HG02759 (cell line): ENCODE measurements around the gene FSD2.
A peak's percentile ranks its signal among the peaks of the same experiment; 100 is the strongest.
"Not testable (repeated sequence)": the region's sequence is repeated elsewhere in the genome, so short reads cannot be mapped to it uniquely, and the experiment has no call there.

Source experiments
- ATAC-seq: cut with Tn5 transposase; IDR thresholded peaks from one replicate; pipeline ENCODE4 v1.9.1; 2021; ENCODE audit warnings: mild to moderate bottlenecking, moderate library complexity; ENCODE audit not compliant: unreplicated experiment

The FSD2 gene

DNA sequence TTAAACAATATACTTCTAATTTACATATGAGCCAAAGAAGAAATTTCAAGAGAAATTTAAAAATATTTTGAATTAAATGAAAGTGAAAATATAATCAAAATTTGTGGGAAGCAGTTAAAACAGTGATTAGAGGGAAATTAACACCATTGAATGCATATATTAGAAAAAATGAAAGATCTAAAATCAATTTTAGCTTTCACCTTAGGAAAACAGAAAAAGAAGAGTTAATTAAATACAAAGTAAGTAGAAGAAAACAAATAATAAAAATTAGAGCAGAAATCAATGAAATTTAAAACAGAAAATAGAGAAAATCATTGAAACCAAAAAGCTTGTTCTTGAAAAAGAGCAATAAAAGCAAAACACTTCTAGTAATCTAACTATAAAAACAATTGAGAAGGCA, 57.6 kb downstream of the FSD2 start:
- ATAC-seq: no peak

DNA sequence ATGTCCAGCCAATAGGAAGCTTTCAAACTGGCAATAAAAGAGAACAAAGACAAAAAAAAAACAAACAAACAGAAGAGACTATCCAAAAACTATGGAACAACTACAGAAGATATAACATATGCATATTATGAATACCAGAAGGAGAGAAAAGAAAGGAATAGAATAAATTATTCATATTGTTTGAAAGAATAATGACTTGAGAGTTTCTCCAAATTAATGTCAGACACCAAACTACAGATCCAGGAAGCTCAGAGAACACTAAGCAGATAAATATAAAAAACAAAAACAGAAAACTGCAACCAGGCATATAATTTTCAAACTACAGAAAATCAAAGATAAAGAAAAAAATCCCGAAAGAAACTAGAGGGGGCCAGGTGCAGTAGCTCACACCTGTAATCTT, 62.1 kb downstream of the FSD2 start:
- ATAC-seq: no peak

DNA sequence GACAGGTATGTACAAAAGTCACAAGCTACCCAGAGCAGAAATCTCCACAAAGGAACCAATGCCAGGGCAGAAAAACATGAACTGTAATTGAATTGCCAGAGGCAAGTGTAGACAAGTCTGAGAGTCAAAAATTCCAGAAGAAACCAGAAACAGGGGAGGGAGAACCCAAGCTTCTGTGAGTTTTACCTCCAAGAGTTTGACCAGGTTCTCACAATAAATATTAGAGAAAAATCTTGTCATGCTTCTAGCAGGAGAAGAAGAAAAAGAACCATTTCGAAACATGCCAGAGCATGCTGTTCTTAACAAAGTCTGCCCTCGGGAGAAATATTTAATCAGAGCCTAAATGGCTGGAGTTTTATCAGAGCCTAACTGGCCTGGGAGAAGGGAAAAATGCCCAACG, 63.7 kb downstream of the FSD2 start:
- ATAC-seq: no peak

DNA sequence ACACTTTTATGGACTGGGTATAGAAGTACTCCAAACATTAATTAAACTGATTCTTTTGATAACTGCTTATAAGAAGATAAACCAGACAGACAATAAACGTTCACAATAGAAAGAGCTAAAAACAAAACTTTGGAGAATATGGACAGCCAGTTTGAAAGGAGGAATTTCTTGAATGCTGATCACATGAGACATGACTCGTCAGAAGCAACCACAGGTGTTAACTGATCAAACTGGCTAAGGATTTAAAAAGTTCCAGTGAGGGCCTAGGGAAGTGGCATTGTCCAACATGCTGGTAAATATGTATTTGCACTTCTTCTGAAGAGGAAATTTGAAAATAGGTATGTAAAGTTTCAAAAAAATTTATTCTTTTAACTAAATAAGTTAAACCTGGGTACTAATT, 66.8 kb downstream of the FSD2 start:
- no peak for ATAC-seq

DNA sequence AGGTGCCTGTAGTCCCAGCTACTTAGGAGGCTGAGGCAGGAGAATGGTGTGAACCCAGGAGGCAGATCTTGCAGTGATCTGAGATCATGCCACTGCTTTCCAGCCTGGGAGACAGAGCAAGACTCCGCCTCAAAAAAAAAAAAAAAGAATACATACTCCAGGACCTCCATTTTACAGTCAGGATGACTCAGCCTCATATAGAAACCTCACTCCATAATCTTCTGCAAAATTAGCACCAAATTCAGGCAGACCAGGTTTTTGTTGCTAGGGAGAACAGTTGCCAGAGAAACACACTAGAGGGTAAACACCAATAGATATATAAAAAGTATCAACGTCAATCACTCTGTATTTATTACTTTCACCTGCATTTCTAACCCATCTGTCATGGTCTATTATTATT, 67.9 kb downstream of the FSD2 start:
- no peak for ATAC-seq

DNA sequence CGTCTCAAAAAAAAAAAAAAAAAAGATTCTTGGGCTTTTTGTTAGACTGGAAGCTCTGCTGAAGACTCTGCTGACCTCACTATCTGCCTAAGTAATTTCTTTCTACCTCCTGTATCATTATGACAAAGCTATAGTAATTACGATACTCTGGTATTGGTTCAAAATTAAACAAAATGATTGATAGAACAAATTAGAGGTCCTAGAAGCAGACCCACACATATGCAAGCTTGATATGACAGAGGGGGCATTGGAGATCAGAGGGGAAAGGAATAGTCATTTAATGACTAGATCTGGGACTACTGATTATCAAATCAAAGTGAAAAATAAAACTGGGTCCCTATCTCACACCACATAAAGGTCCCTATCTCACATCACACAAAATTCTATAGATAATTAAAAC, 74.3 kb downstream of the FSD2 start:
- no peak for ATAC-seq

DNA sequence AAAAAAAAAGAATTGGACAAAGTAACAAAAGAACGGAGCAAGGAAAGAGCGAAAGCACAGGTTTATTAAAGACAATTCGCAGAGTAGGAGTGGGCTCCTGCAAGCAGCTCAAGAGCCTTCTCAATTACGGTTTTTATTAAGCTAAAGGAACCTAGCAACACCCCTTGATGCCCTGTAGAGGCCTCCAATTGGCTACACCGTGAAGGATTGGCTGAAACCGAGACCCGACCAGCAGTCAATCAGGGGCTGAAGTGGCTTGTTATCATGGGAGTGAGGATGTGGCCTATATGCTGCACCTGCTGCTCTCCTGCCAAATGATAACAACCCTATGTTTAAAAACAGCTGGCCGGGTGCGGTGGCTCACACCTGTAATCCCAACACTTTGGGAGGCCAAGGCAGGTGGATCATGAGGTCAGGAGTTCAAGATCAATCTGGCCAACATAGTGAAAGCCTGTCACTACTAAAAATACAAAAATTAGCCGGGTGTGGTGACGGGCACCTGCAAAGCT, 75.8 kb downstream of the FSD2 start:
- ATAC-seq: no peak

DNA sequence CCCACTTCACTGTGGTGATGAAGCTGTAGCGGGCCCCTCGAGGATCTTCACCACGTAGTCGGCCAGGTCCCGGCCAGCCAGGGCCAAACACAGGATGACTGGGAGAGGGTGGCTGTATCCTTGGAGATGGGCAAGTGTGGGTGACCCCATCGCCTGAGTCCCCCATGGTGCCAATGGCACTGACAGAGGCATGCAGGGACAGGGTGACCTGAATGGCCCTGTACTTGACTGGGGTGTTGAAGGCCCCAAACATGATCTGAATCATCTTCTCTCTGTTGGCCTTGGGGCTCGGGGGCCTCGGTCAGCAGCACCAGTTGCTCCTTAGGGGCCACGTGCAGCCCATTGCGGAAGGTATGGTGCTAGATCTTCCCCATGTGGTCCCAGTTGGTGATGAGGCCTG, 79.1 kb downstream of the FSD2 start:
- ATAC-seq: no peak

DNA sequence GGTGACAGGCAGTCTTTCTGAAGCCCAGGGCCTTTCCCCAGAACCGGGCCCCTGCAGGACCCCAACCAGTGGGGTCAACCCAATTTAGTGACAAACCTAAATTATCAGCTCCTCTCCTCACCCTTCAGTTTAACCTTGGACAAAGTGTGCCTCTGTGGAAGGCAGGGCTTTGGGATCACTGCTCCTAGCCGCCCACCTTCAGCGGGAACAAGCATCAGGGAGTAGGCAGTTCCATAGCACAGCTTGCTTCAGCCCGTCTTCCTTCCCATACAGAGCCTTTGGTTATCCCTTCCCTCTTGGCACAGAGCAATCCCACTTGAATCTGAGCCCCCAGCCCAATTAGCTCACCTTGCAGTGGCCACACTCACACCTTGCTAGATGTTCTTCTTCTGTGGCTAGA, 90.9 kb downstream of the FSD2 start:
- no peak for ATAC-seq

DNA sequence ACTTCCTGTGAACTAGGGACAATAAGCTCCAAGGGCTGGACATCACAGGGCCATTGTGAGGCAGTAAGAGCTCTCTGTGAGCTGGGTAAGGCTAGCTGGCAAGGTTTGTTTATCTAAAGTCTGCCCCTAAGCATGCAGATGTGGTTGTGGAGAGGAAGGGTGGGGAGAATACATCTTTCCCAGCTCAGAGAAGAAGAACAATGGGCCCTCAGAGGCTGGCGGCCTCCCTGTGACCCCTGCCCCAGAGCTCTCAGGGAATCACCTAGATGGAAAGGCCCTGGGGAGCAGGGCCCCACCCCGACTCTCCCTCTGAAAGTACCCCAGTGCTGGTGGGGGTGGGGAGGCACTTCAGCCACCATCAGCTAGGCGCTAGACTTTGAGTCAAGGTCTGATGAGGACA, 91.9 kb downstream of the FSD2 start:
- ATAC-seq: no peak

DNA sequence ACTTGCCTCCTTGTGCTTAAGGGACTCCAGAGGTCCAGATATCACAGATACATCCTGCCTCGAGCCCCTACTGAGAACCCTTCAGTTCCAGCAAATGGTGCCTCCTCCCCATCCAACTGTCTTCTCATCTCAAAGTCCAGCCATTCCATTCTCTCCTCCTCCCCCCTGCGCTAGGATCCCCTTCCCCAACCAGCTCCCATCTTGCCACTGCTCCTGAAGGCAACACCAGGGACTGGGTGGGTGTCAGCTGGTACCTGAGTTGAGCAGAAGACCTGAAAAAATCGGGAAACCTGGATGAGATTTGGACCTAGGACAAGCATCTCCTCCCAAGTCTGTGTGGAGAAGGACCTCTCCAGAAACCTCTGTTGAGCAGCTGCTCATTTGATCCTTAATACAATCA, 93.8 kb downstream of the FSD2 start:
- ATAC-seq: no peak

DNA sequence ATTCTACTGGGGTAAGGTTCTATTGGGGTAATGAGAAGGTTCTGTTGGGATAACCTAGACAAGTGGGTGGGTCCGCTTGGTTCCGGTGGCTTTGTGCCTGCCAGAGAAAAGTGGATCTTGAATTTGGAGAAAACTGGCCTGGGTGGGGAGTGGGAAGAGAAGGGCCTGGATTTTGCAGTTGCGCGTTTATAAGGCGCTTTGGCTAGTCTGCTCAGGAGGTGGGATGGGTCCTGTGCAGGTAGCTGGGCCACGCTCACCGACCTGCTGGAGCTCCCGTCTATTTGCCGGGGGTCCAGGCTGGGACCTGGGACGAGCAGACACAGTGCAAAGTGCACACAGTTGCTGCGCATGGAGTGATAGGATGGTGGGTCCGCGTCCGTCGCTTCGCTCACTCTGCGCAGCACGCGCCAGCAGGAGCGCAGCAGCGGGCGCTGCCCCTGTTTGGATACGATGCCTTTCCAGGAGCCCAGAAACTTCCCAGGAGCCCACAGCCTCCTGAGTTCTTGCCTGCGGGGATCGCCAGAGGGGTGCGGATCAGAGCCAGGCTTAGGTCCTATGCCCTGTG, 94.9 kb downstream of the FSD2 start:
- no peak for ATAC-seq

DNA sequence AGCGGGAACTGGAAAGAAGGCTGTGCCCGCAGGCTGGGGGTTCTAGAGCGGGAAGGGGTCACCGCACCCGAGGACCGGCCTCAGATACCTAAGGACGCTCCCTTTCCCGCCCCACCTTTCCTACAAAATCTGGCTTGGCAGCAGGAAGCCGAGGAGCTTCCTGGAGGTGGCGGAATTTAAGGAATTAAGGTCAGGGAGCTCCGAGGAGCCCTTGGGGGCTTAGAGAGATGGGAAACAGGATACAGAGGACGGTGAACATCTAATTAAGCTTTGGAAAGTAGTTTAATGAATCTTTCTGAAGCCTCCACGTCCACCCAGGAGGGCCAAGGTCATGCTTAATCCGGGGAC, 95.7 kb downstream of the FSD2 start:
- ATAC-seq: no peak

DNA sequence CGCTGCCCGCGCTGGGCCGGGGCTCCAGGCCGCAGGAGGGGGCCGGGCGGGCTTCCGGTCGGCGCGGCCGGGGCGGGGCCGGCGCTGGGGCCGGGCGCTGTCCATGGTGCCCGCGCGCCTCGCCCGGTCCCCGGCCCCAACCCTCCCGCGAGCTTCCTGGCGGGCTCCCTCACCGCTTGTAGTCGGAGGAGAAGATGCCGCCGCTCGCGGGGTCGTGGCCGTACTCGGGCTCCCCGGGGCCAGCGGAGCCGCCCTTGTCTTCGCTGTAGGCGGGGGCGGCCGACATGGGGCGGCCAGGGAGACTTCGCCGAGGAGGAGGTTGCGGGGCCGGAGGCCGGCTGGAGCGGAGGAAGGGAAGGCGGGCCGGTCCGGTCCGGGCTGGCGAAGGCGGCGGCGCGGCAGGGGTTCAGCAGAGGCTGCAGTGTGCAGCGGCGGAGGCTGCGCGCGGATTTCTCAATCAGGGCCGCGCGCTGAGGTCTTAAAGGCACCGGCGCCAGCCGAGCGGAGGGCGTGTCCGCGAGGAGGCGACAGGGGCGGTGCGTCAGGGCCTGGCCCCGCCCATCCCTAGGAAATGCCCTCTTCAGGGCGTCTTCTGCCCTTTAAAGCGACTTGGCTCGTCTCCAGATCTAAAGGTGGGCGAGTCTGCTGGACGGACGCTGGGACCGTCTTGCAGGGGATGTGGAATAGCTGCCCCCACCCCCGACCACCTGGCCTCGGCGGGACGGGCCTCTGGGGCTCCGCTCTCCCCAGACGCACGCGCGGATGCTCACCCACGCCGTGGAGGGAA, 96.3 kb downstream of the FSD2 start, which contains the start of gene AP3B2:
Gene AP3B2 (minus strand): TSS at position 455 of the 787 bp plus-strand sequence. CDS start 169 bp downstream, at position 286.
- ATAC-seq: peak; percentile 93

DNA sequence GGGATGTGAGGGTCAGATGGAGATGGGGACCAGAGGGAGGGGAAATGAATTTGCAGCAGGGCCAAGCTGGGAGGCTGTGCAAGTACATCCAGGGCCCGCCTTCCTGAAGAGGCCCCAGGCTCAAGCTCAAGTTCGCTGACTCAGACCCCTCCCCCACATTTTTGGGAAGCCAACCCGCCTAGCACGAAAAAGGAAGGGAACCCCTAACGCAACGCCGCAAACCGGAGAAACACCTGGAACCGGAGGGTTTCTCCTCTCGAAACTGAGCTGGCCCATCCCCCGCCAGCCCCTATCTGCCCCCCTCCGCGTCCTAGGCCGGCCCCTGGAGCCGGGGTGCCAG, 96.8 kb downstream of the FSD2 start:
- ATAC-seq: no peak

DNA sequence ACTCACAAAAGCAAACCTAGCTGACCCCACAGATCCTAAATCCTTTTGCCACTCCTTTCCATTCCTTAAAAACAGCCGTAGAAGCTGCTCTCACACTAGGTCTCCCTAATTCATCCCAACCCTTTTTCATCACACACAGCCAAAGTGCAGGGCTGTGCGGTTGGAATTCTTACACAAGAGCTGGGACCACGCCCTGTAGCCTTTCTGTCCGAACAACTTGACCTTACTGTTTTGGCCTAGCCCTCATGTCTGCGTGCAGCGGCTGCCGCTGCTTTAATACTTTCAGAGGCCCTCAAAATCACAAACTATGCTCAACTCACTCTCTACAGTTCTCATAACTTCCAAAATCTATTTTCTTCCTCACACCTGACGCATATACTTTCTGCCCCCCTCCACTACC, 100.0 kb downstream of the FSD2 start:
- not testable (repeated sequence) for ATAC-seq
